ENCODE results near the gene EXOC4.

- TF ChIP-seq ZNF615 (CRISPR knock-in tag; IDR thresholded peaks at IDR 0.05; ENCODE audit: borderline replicate concordance): no peak
- TF ChIP-seq ZBTB7A (CRISPR knock-in tag; IDR thresholded peaks at IDR 0.05): no peak
- no peak for TF ChIP-seq ZNF580 (CRISPR knock-in tag; IDR thresholded peaks at IDR 0.05; ENCODE audit: borderline replicate concordance, low read depth)
- TF ChIP-seq POLR2A (IDR thresholded peaks at IDR 0.05; ENCODE audit: insufficient read depth in 1 of 2, low read depth in 2 of 2, low read length in 2 of 2): no peak
- no peak for TF ChIP-seq CTCF (CRISPR knock-in tag; IDR thresholded peaks at IDR 0.05)
- TF ChIP-seq CEBPG (CRISPR knock-in tag; IDR thresholded peaks at IDR 0.05): no peak
- TF ChIP-seq CEBPB (IDR thresholded peaks at IDR 0.05; ENCODE audit: borderline replicate concordance, low read depth, low read length): no peak
- no peak for TF ChIP-seq REST (IDR thresholded peaks at IDR 0.05; ENCODE audit: borderline replicate concordance in 1 of 2, low read depth in 1 of 2, low read length in 2 of 2)
- no peak for TF ChIP-seq ERF (CRISPR knock-in tag; IDR thresholded peaks at IDR 0.05)
- TF ChIP-seq EP300 (IDR thresholded peaks at IDR 0.05; ENCODE audit: low read depth in 2 of 2, low read length in 2 of 2): no peak
- no peak for TF ChIP-seq EP300 (CRISPR knock-in tag; IDR thresholded peaks at IDR 0.05; ENCODE audit: borderline replicate concordance)
- no peak for TF ChIP-seq RFX5 (IDR thresholded peaks at IDR 0.05; ENCODE audit: low read depth, low read length)
Observed at GRCh38 chr7:134013249-134013648, 760.4 kb downstream of the EXOC4 start.

Data from HepG2 (cell line).